ENCODE measurements around the gene FIGNL2.
"Not testable (repeated sequence)": the region's sequence is repeated elsewhere in the genome, so short reads cannot be mapped to it uniquely, and the experiment has no call there.

Gene FIGNL2

GRCh38 chr12:51848326-51848727, at the start of gene FIGNL2:
Gene FIGNL2 (minus strand): TSS chr12:51848718. CDS start chr12:51822413, 26,305 bp downstream.
- no peak for DNase-seq (ENCODE audit: low read depth)

GRCh38 chr12:51897181-51897580, 48.7 kb upstream of the FIGNL2 start:
- no peak for DNase-seq (ENCODE audit: low read depth)

GRCh38 chr12:51896236-51896635, 47.7 kb upstream of the FIGNL2 start:
- no peak for DNase-seq (ENCODE audit: low read depth)

GRCh38 chr12:51895378-51896135, 47.0 kb upstream of the FIGNL2 start:
- no peak for DNase-seq (ENCODE audit: low read depth)

- DNase-seq (ENCODE audit: low read depth), result no peak
These were observed 45.3 kb upstream of the FIGNL2 start for GRCh38 chr12:51893786-51894185.

GRCh38 chr12:51891843-51892242, 43.3 kb upstream of the FIGNL2 start:
- no peak for DNase-seq (ENCODE audit: low read depth)

GRCh38 chr12:51890511-51891171, 42.1 kb upstream of the FIGNL2 start:
- DNase-seq (ENCODE audit: low read depth), result no peak

GRCh38 chr12:51890133-51890464, 41.6 kb upstream of the FIGNL2 start:
- no peak for DNase-seq (ENCODE audit: low read depth)

GRCh38 chr12:51889216-51890132, 41.0 kb upstream of the FIGNL2 start:
- DNase-seq (ENCODE audit: low read depth), result no peak

- DNase-seq (ENCODE audit: low read depth), result no peak
These were observed 40.0 kb upstream of the FIGNL2 start for GRCh38 chr12:51888316-51889215.

GRCh38 chr12:51887476-51888315, 39.2 kb upstream of the FIGNL2 start, which contains the start of gene ANKRD33:
Gene ANKRD33 (plus strand): TSS chr12:51888103. CDS start chr12:51888187, 84 bp downstream.
- DNase-seq (ENCODE audit: low read depth), result no peak

GRCh38 chr12:51886021-51886710, 37.6 kb upstream of the FIGNL2 start:
- peak; percentile 26 for DNase-seq (ENCODE audit: low read depth)

GRCh38 chr12:51885294-51886020, 36.9 kb upstream of the FIGNL2 start:
- not testable (repeated sequence) for DNase-seq (ENCODE audit: low read depth)

GRCh38 chr12:51884676-51885229, 36.2 kb upstream of the FIGNL2 start:
- no peak for DNase-seq (ENCODE audit: low read depth)

- DNase-seq (ENCODE audit: low read depth), result no peak
These were observed 35.6 kb upstream of the FIGNL2 start for GRCh38 chr12:51883998-51884675.

- DNase-seq (ENCODE audit: low read depth), result no peak
These were observed 34.8 kb upstream of the FIGNL2 start for GRCh38 chr12:51883295-51883694.

GRCh38 chr12:51879102-51879501, 30.6 kb upstream of the FIGNL2 start:
- DNase-seq (ENCODE audit: low read depth), result no peak

- DNase-seq (ENCODE audit: low read depth), result no peak
These were observed 26.0 kb upstream of the FIGNL2 start for GRCh38 chr12:51874486-51874885.

All from HS-27A (cell line).